HCT116 (cell line): ENCODE results near the gene HBG1. TPM values are rescaled to one million over a fixed set of nuclear protein-coding genes. Genes with fewer than 3 reads are reported as not detected.

Source experiments
- ATAC-seq: fragments of 200-7000 bp; cut with Tn5 transposase; 2 replicates; pipeline ENCODE4 v1.9.1; 2020; ENCODE audit warnings: mild to moderate bottlenecking, moderate library complexity
- BruUV-seq: library from RNA; stranded (reverse); fragments of 400-500 nt; replicated peaks from 2 replicates; lab custom pipeline; 2021; lab: Mats Ljungman, UMichigan
- CTCF ChIA-PET: fragments of 300-600 bp; sonication (Branson Sonifier 250); formaldehyde crosslinking; loops from one replicate; lab custom pipeline; 2021; ENCODE audit warnings: antibody characterized with exemption; lab: Charles Lee
- POLR2A ChIA-PET: fragments of 300-600, 350-600 bp; sonication (Branson Sonifier 250); formaldehyde crosslinking; loops from one replicate; lab custom pipeline; 2021; ENCODE audit warnings: antibody characterized with exemption; lab: Charles Lee
- RAD21 ChIA-PET, 2 experiments: fragments of 300-600 bp; sonication (Branson Sonifier 250); formaldehyde crosslinking; loops; one replicate each; lab custom pipeline; 2023; ENCODE audit warnings: low total read pairs in 2 of 2; ENCODE audit not compliant: uncharacterized antibody in 2 of 2, unreplicated experiment in 2 of 2, low non-redundant PET in 1 of 2; lab: Charles Lee
- DNase-seq: peaks from one replicate; pipeline ENCODE4 v3.0.0-alpha.2; 2010; ENCODE audit warnings: low read depth, low spot score
- H2AFZ ChIP-seq: fragments of 200-600 bp; shearing (Covaris generic), sonication (generic); 2 replicates; pipeline ENCODE4 v1.6.1; 2017; ENCODE audit warnings: low read depth, mixed run types, mixed read lengths, antibody characterized with exemption, low read length; ENCODE audit not compliant: poor library complexity, severe bottlenecking
- H3K27ac ChIP-seq: 2 replicates; pipeline ENCODE4 v1.5.1; 2012; ENCODE audit warnings: low read depth, low read length
- H3K27me3 ChIP-seq: fragments of 200-600 bp; sonication (generic); 2 replicates; pipeline ENCODE4 v1.6.1; 2016; ENCODE audit warnings: mixed run types, low read length, mixed read lengths; ENCODE audit not compliant: insufficient read depth
- H3K36me3 ChIP-seq, 2 experiments: fragments of 200-500 bp in 1 of 2; fragments of 200-600 bp in 1 of 2; sonication (Bioruptor generic) in 1 of 2; sonication (generic) in 1 of 2; 2 replicates each; pipeline versions ENCODE4 v1.5.1 to v1.6.1; 2014 to 2016; ENCODE audit warnings: low read length in 2 of 2, inconsistent platforms in 1 of 2, mixed read lengths in 1 of 2, mixed run types in 1 of 2; ENCODE audit not compliant: insufficient read depth in 2 of 2, control insufficient read depth in 1 of 2
- H3K4me1 ChIP-seq, 2 experiments: fragments of 200-600 bp in 1 of 2; sonication (generic) in 1 of 2; 2 replicates each; pipeline versions ENCODE4 v1.5.1 to v1.6.1; 2012 to 2017; ENCODE audit warnings: low read length in 2 of 2, inconsistent platforms in 1 of 2, mild to moderate bottlenecking in 1 of 2, mixed read lengths in 1 of 2, mixed run types in 1 of 2, moderate library complexity in 1 of 2; ENCODE audit not compliant: insufficient read depth in 2 of 2, control insufficient read depth in 1 of 2
- H3K4me2 ChIP-seq: fragments of 200-600 bp; sonication (generic); 2 replicates; pipeline ENCODE4 v1.6.1; 2017; ENCODE audit warnings: mixed run types, low read length, mixed read lengths
- H3K4me3 ChIP-seq, 2 experiments: fragments of 200-600 bp in 1 of 2; sonication (generic) in 1 of 2; replicated peaks in 1 of 2; 2 replicates each; pipeline ENCODE4 v1.5.1; 2011 to 2016; ENCODE audit warnings: low read length in 2 of 2, control low read depth in 1 of 2, low read depth in 1 of 2, mild to moderate bottlenecking in 1 of 2, mixed read lengths in 1 of 2, mixed run types in 1 of 2
- H3K79me2 ChIP-seq: fragments of 200-600 bp; sonication (generic); 2 replicates; pipeline ENCODE4 v1.6.1; 2017; ENCODE audit warnings: mild to moderate bottlenecking, mixed run types, low read length, moderate library complexity, mixed read lengths; ENCODE audit not compliant: insufficient read depth
- H3K9ac ChIP-seq: fragments of 200-600 bp; sonication (generic); 2 replicates; pipeline ENCODE4 v1.6.1; 2016; ENCODE audit warnings: low read length, mixed read lengths
- H3K9me2 ChIP-seq: fragments of 200-600 bp; sonication (generic), shearing (Covaris generic); 2 replicates; pipeline ENCODE4 v1.6.1; 2017; ENCODE audit warnings: mixed run types, mild to moderate bottlenecking, moderate library complexity; ENCODE audit not compliant: insufficient read depth
- H3K9me3 ChIP-seq, 2 experiments: fragments of 200-500 bp in 1 of 2; fragments of 200-600 bp in 1 of 2; sonication (Bioruptor generic) in 1 of 2; sonication (generic) in 1 of 2; 2 replicates each; pipeline ENCODE4 v1.6.1; 2014 to 2017; ENCODE audit warnings: low read length in 2 of 2, mixed read lengths in 2 of 2, inconsistent platforms in 1 of 2, low read depth in 1 of 2, mild to moderate bottlenecking in 1 of 2, mixed run types in 1 of 2, moderate library complexity in 1 of 2; ENCODE audit not compliant: control insufficient read depth in 1 of 2, insufficient read depth in 1 of 2
- H4K20me1 ChIP-seq: fragments of 200-600 bp; sonication (generic), shearing (Covaris generic); 2 replicates; pipeline ENCODE4 v1.6.1; 2017; ENCODE audit warnings: mixed run types, mild to moderate bottlenecking, moderate library complexity; ENCODE audit not compliant: insufficient read depth
- CEBPB ChIP-seq: IDR thresholded peaks from 2 replicates; pipeline ENCODE4 v1.6.1; 2012; ENCODE audit warnings: low read depth
- EGR1 ChIP-seq: IDR thresholded peaks from 2 replicates; pipeline ENCODE4 v1.6.1; 2012; ENCODE audit warnings: low read depth
- ELF1 ChIP-seq: IDR thresholded peaks from 2 replicates; pipeline ENCODE4 v1.6.1; 2012; ENCODE audit warnings: low read depth, borderline replicate concordance
- FOSL1 ChIP-seq: IDR thresholded peaks from 2 replicates; pipeline ENCODE4 v1.6.1; 2012; ENCODE audit warnings: low read depth
- POLR2A ChIP-seq: IDR thresholded peaks from 2 replicates; pipeline ENCODE4 v1.7.0; 2011; ENCODE audit warnings: borderline replicate concordance; ENCODE audit not compliant: insufficient read depth, insufficient read length; ENCODE audit errors: extremely low read depth
- SRF ChIP-seq: IDR thresholded peaks from 2 replicates; pipeline ENCODE4 v1.6.1; 2012; ENCODE audit warnings: low read depth
- TCF7L2 ChIP-seq: IDR thresholded peaks from 2 replicates; pipeline ENCODE4 v1.7.0; 2011; ENCODE audit warnings: borderline replicate concordance, inconsistent platforms; ENCODE audit not compliant: insufficient read depth, insufficient read length; ENCODE audit errors: extremely low read depth
- YY1 ChIP-seq: IDR thresholded peaks from 2 replicates; pipeline ENCODE4 v1.6.1; 2011; ENCODE audit warnings: low read length, low read depth, moderate library complexity, mild to moderate bottlenecking; ENCODE audit not compliant: insufficient replicate concordance; ENCODE audit errors: extremely low read depth
- ZBTB33 ChIP-seq: IDR thresholded peaks from 2 replicates; pipeline ENCODE4 v1.6.1; 2011; ENCODE audit warnings: mild to moderate bottlenecking, low read length, moderate library complexity; ENCODE audit not compliant: insufficient replicate concordance; ENCODE audit errors: extremely low read depth
- intact Hi-C: fragments of 100-400 bp; cut with micrococcal nuclease; formaldehyde crosslinking; loops from 2 replicates; pipeline ENCODE4 v1.10.0; 2022
- total RNA-seq: library from RNA; stranded (reverse); gene quantifications from one replicate; pipeline ENCODE4 v1.2.1, GENCODE V29; 2021; ENCODE audit not compliant: unreplicated experiment
- TF ChIP-seq, protein P1 (sequence below): IDR thresholded peaks from 2 replicates; pipeline ENCODE4 v1.6.1; 2012
- TF ChIP-seq, protein P2 (sequence below): IDR thresholded peaks from 2 replicates; pipeline ENCODE4 v1.6.1; 2012
- TF ChIP-seq, protein P3 (sequence below), 3 experiments: fragments of 200-600 bp in 1 of 3; sonication (generic) in 1 of 3; IDR thresholded peaks in 2 of 3; conservative IDR thresholded peaks in 1 of 3; 2 replicates each; pipeline ENCODE4 v1.5.1; 2012 to 2017; ENCODE audit warnings: low read depth in 2 of 3, low read length in 2 of 3, antibody characterized with exemption in 1 of 3, borderline replicate concordance in 1 of 3, control low read depth in 1 of 3, mild to moderate bottlenecking in 1 of 3, mixed read lengths in 1 of 3, mixed run types in 1 of 3, moderate library complexity in 1 of 3; ENCODE audit not compliant: insufficient read depth in 1 of 3

Gene HBG1
- total RNA-seq, 1 experiment from 2014 or later, result 3.6 TPM

DNA sequence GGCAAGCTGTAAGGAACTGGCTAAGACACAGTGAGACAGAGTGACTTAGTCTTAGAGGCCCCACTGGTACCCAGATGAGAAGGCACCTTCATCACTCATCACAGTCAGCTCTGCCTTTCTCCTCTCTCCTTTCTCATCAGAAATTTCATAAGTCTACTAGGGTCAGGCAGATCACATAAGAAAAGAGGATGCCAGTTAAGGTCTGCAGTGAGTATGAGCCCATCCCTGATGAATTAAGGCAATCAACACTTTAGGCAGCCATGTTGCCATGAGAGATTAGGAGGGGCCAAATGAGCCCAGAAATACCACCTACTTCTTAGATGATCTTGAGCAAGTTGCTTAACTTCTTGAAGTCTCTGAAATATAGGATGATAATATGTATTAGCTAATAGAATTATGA lies 31.9 kb upstream of the HBG1 start:
- H3K79me2 ChIP-seq, result no peaks in the 10 kb centered on the region
- no peak overlapping the region for H3K4me3 ChIP-seq
- no peaks in the 10 kb centered on the region for H3K27me3 ChIP-seq
- ATAC-seq (no peak), DNase-seq (no peak)
- no peaks in the 10 kb centered on the region for H3K9me2 ChIP-seq
- no peaks in the 10 kb centered on the region for H4K20me1 ChIP-seq
- no peaks in the 10 kb centered on the region; a peak in 1 of 4 replicates for H3K36me3 ChIP-seq
- ChIA-PET CTCF (interaction anchor here (1.6 kb wide), 1 partner anchor 10 kb away, joined by 6 read pairs; no protein-coding TSS in a partner anchor), POLR2A (no interaction called here), RAD21 (no interaction called here)
- TF ChIP-seq ELF1 (no peak), SRF (no peak), YY1 (no peak), EGR1 (no peak), POLR2A (no peak), ZBTB33 (no peak), TCF7L2 (no peak), FOSL1 (no peak), CEBPB (no peak)
- TF ChIP-seq, protein P1, sequence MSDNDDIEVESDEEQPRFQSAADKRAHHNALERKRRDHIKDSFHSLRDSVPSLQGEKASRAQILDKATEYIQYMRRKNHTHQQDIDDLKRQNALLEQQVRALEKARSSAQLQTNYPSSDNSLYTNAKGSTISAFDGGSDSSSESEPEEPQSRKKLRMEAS, result no peak
- TF ChIP-seq, protein P2, sequence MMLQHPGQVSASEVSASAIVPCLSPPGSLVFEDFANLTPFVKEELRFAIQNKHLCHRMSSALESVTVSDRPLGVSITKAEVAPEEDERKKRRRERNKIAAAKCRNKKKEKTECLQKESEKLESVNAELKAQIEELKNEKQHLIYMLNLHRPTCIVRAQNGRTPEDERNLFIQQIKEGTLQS, result no peak
- TF ChIP-seq, protein P3, sequence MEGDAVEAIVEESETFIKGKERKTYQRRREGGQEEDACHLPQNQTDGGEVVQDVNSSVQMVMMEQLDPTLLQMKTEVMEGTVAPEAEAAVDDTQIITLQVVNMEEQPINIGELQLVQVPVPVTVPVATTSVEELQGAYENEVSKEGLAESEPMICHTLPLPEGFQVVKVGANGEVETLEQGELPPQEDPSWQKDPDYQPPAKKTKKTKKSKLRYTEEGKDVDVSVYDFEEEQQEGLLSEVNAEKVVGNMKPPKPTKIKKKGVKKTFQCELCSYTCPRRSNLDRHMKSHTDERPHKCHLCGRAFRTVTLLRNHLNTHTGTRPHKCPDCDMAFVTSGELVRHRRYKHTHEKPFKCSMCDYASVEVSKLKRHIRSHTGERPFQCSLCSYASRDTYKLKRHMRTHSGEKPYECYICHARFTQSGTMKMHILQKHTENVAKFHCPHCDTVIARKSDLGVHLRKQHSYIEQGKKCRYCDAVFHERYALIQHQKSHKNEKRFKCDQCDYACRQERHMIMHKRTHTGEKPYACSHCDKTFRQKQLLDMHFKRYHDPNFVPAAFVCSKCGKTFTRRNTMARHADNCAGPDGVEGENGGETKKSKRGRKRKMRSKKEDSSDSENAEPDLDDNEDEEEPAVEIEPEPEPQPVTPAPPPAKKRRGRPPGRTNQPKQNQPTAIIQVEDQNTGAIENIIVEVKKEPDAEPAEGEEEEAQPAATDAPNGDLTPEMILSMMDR (IDR thresholded peaks at IDR 0.05 in 2 of 3, conservative IDR thresholded peaks at IDR 0.05 in 1 of 3; ENCODE audit: borderline replicate concordance in 1 of 3, insufficient read depth in 1 of 3, low read depth in 2 of 3, low read length in 2 of 3), result no peak
- peaks cover 18 to 39% of the 10 kb centered on the region in 2 experiments for H3K4me1 ChIP-seq
- H2AFZ ChIP-seq, result no peak overlapping the region
- no peak overlapping the region; the same call in 1 of the 2 replicates for H3K4me2 ChIP-seq
- no peak overlapping the region for H3K9ac ChIP-seq
- no peaks in the 10 kb centered on the region for H3K9me3 ChIP-seq
- intact Hi-C loops, result no loop called here
- no TSS peak for BruUV-seq
- H3K27ac ChIP-seq, result peak overlapping the region; percentile 26; the same call in 1 of the 2 replicates
